Measurements from ENCODE around the gene PLEKHG2.

The PLEKHG2 gene

DNA sequence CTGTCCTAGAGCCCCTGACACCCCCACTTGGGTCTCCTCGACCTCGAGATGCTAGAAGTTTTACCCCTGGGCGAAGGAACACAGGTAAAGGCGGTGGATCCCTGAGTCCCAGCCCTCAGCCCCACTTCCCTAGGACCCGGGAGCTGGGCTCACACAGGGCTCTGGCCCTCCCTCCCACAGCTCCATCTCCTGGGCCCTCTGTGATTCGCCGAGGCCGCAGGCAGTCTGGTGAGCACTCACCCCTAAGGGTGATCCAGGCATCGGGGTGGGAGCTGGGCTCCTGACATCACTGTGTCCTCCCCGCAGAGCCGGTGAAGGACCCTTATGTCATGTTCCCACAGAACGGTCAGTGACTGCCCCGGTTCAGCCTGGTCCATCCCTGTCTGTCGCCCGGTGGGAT is 8.3 kb downstream of the PLEKHG2 start:
- H3K4me3 ChIP-seq (ENCODE audit: low read depth, low read length), result no peak overlapping the region

DNA sequence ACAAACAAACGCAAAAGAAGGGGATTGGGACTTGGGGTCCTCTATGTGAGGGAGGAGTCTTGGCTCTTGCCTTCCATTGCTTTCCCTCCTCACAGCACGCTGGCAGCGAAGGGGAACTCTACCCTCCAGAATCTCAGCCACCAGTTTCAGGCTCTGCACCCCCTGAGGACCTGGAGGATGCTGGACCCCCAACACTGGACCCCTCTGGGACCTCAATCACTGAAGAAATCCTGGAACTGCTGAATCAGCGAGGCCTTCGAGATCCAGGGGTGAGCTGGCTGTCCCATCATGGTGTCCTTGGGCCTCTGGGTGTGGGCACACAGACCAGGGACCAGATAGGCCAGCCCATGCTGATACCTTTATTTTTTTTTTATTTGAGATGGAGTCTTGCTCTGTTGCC is 9.6 kb downstream of the PLEKHG2 start:
- no peak overlapping the region for H3K4me3 ChIP-seq (ENCODE audit: low read depth, low read length)

DNA sequence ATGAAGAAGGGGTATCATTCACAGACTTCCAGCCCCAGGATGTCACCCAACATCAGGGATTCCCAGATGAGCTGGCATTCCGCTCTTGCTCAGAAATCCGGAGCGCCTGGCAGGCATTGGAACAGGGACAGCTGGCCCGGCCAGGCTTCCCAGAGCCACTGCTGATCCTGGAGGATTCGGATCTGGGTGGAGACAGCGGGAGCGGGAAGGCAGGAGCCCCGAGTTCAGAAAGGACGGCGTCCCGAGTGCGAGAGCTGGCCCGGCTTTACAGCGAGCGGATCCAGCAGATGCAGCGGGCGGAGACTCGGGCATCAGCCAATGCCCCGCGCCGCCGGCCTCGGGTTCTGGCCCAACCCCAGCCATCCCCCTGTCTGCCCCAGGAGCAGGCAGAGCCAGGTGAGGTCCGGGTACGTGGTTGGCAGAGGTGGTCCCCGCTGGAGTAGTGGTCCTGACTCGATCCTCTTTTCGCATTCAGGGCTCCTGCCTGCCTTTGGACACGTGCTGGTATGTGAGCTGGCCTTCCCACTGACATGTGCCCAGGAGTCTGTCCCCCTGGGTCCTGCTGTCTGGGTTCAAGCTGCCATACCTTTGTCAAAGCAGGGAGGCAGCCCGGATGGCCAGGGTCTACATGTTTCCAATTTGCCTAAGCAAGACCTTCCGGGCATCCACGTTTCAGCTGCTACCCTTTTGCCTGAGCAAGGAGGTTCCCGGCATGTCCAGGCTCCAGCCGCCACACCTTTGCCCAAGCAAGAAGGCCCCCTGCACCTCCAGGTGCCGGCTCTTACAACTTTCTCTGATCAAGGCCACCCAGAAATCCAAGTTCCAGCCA is 11.0 kb downstream of the PLEKHG2 start:
- H3K4me3 ChIP-seq (ENCODE audit: low read depth, low read length), result no peak overlapping the region

DNA sequence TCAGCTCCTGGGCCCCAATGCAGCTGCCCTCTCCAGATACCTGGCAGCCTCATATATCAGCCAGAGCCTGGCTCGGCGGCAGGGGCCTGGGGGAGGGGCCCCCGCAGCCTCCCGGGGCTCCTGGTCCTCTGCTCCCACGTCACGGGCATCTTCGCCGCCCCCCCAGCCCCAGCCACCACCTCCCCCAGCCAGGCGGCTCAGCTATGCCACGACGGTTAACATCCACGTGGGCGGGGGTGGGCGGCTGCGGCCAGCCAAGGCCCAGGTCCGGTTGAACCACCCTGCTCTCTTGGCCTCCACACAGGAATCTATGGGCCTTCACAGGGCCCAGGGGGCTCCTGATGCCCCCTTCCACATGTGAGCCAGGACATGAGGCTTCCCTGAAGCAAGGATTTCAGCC is 12.5 kb downstream of the PLEKHG2 start:
- H3K4me3 ChIP-seq (ENCODE audit: low read depth, low read length), result no peak overlapping the region

DNA sequence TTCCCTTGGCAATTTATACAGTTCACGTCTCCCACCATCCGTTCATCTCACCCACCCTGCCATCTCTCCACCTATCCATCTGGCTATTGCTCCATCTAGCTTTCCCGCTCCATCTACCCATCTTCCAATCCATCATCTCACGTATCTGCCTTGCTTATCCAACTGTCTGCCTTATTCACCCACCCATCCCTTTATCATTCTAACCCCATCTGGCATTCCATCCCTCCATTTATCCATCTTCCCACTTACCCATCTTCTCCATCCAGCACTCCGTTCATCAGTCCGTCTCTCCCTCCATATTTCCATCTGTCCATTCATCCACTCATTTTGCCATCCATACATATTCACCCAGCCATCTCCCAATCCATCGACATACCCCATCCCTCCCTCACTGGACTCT is 13.3 kb downstream of the PLEKHG2 start:
- no peak overlapping the region for H3K4me3 ChIP-seq (ENCODE audit: low read depth, low read length)

DNA sequence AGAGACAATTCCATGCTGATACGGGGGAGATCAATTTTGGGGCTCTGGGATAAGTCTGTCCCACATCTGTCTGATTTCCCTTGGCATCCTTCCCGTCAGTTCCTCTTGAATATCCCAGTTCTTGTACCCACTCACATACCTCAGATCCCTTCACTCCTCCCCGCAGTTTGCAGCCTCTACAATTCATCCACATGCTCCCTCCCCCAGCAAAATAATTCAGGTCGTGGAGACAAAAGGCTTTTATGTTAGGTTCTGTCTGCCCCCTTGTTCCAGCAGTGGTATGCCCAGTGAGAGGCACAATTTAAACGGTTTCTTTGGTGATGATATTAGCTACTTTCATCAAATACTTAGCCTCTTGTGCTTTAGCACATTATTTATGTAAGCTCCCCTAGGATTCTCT is 13.7 kb downstream of the PLEKHG2 start:
- H3K4me3 ChIP-seq (ENCODE audit: low read depth, low read length), result no peak overlapping the region

DNA sequence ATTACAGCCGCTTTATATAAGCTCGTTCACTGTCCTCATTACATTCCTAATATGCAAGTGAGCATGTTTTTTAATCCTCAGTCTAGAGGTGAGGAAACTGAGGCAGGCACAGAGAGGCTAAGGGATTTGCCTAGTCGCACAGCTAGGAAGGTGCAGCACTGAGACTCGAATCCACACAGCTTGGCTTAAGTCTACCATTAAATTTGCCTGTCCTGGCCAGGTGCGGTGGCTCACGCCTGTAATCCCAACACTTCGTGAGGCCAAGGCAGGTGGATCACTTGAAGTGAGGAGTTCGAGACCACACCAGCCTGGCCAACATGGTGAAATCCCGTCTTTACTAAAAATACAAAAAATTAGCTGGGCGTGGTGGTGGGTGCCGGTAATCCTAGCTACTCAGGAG is 15.2 kb downstream of the PLEKHG2 start:
- no peak overlapping the region for H3K4me3 ChIP-seq (ENCODE audit: low read depth, low read length)

DNA sequence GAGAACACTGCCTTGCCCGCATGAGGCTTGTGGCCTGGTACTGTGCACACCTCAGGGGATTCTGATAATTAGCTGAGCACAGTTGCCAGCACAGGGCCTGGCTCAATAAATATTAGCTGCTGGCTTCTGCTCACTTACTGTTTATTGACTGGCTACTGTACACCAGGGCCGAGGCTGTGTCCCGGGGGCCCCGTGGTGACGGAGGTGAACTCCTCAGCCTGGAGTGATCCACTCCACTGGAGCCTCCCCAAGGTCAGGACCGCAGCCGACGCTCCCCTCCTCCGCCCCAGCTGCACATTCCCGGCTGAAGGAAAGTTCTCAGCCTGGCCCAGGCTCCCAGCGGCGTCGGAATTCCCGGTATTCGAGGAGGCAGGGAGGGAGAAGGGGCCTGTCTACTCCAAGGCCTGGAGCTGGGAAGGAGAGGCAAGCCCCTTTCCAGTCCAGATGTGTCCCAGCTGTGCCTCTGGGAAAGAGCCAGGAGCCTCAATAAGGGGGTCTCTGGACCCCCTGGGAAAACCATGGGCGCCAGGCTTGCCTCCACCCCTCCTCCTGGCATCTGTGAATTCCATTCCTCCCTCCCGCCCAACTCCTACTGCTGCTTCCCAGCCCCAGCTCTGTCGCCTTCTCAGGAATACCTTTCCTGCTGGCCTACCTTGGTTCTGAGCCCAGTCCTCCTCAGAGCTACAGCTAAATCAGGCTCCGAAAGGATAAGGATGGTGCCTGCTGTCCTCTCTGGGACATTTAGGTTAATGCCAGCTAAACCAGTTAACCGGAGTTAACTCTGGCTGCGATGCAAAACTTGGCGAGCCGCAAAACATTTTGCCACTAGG is 16.0 kb downstream of the PLEKHG2 start:
- H3K4me3 ChIP-seq (ENCODE audit: low read depth, low read length), result no peak overlapping the region

DNA sequence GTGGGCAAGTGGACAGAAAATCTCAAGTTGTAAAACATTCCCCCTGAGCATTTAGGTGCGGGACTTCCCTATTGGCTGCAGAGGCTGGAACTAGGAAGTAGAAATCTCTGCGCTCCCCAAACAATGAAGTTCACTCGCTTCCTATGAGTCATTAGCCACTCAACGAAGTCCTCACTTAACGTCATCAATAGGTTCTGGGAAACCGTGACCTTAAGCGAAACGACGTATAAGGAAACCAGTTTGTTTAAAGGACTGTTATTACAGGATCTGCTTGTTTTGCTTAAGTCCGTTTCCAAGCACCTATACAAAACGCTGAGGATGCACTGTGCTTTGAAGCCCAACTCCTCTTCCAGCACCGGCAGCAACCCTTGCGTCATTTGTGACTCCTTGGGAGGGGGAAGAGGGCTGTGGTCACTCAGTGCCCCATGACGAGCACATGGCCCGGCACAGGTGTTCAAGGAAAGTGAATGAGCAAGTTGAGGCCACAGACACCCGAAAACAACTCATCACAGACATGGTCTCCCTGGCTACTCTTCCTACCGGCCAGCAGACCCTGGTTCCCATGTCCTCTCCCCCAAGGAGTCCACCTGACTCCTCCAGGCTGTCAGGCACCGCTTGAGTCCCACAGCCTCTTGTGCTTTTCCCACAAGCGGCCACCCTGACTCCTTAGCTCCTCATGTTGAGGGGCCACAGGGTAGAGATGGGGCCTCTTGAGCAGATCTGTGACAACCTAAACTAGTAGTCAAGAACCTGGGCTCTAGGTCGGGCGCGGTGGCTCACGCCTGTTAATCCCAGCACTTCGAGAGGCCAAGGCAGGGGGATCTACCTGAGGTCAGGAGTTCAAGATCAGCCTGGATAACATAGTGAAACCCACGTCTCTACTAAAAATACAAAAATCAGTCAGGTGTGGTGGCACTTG is 18.5 kb downstream of the PLEKHG2 start:
- H3K4me3 ChIP-seq (ENCODE audit: low read depth, low read length), result no peak overlapping the region

DNA sequence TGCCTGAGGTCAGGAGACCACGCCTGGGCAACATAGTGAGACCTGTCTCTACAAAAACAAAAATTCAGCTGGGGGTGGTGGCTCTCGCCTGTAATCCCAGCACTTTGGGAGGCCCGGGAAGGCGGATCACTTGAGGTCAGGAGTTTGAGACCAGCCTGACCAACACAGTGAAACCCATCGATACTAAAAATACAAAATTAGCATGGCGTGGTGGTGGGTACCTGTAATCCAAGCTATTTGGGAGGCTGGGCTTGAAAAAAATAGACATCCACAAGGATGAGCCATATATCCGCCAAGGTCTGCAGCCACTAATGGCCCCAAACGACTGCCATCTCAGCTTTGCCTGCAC is 20.2 kb downstream of the PLEKHG2 start:
- no peak overlapping the region for H3K4me3 ChIP-seq (ENCODE audit: low read depth, low read length)

DNA sequence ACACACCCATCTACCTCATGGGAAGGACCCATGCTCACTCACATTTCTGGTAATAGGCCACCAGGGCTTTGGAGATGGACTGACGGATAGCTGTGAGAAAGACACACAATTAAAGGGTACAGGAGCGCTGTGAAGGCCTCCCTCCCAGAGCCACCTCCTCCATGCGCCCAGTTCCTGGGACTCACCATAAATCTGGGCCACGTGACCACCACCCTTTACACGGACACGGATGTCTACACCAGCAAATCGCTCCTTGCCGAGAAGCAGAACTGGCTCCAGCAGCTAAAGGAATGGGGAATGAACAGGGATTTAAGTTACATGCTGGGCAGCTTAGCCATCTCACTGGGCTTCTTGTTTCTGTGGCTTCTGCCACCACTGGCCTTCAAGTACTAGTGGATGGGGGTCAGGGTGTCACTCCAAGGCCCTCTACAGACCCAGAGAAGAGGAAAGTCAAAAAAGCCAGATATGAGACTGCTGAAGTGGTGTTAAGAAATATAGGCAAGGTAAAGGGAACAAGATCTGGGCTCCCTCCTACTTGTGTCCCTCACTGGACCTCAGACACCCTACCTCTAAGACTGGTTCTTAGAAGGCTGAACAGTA is 21.1 kb downstream of the PLEKHG2 start:
- H3K4me3 ChIP-seq (ENCODE audit: low read depth, low read length), result no peak overlapping the region

DNA sequence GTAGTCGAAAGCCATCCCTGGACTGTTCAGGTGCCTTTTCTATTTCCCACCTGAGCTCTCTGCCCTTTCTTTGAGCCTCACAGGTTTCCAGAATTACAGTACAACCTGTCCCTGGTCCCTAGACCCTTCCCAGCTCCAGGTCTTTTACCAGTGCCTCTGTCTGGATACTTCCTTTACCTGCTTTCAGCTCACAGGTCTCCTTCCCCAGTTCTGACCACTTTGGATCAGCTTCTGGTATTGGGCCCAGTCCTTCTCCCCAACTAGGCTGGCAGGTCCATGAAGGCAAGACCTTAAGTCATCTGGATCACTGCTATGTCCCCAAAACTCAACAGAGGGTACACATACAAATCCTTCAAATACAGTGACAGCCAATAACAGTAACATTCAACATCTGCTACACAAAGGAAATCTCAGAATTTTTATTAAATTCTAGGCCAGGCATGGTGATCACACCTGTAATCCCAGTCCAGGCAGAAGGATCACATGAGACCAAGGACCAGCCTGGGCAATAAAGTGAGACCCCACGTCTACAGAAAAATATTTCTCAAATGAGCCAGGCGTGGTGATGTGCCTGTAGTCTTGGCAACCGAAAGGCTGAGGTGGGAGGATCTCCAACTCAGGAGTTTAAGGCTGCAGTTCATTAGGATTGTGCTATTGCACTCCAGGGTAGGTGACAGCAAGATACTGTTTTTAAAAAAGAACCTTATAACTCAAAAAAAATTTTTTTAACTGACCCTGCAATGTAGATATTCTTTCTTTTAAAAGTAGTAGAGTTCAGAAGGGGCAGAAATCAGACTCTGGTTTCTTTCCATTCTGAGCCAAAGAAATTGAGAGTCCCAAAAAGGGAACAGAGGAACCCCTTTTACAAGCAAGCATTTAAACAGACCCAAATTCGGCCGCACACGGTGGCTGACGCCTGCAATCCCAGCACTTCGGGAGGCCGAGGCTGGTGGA is 21.9 kb downstream of the PLEKHG2 start:
- H3K4me3 ChIP-seq (ENCODE audit: low read depth, low read length), result peak overlapping the region; percentile 97

DNA sequence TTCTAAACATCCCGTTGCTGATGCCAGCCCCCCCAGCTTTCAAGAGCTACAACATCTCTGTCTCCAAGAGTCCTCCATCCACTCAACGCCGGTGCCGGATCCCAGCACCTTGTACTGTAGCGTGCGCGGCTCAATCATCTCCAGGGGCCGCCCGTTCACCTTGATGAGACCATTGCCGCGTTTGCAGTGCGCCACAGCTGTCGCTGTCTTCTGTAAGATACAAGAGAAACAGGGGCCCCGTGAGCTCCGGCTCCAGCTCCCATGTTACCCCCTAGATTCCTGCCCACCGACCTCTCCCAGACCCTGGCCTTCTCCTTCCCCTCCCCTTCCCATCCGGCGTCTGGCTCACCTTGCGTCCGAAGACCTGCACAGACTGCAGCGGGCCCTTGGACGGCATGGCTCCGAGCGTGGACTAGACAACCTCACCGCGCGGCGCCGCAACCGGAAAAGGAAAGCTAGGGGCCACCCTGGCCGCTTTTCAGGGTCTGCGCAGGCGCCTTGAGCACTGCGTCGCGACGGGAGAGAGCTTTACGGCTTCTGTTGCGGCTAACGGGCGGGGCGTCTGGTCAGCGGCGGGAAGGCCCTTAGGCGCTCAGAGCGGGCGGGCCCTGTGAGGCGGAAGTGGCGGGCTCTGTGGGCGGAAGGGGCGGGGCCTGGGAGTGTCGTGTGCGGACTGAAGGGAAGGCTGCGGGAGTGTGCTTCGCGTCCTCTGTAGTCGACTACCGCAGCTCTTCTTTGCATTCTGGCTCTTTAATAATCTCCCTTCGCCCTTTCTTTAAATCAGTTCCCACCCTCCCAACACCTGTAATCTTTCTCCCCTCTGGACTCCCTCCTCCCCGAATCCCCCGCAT is 23.3 kb downstream of the PLEKHG2 start, which contains the start of gene RPS16:
Gene RPS16 (minus strand): TSS at position 451 of the 851 bp plus-strand sequence. CDS start 54 bp downstream, at position 397.
- peak within 1 kb of the TSS; percentile 97 for H3K4me3 ChIP-seq (ENCODE audit: low read depth, low read length)

DNA sequence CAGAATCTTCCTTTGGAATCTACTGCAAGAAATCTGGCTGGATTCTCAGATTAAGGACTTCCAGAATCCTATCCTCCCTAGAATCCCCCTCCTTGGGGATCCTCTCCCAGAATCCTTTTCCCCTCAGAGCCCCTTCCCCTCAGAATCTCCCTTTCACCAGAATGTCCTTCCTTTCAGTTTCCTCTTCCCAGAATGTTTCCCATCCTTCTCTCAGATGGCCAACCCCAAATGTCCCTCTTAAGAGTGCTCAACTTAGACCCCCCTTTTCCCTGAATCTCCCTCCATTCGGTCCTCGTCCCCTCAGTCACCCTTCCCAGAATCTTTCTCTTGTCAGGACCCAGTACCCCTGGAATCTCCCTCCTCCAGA is 23.9 kb downstream of the PLEKHG2 start:
- H3K4me3 ChIP-seq (ENCODE audit: low read depth, low read length), result peak overlapping the region; percentile 65

DNA sequence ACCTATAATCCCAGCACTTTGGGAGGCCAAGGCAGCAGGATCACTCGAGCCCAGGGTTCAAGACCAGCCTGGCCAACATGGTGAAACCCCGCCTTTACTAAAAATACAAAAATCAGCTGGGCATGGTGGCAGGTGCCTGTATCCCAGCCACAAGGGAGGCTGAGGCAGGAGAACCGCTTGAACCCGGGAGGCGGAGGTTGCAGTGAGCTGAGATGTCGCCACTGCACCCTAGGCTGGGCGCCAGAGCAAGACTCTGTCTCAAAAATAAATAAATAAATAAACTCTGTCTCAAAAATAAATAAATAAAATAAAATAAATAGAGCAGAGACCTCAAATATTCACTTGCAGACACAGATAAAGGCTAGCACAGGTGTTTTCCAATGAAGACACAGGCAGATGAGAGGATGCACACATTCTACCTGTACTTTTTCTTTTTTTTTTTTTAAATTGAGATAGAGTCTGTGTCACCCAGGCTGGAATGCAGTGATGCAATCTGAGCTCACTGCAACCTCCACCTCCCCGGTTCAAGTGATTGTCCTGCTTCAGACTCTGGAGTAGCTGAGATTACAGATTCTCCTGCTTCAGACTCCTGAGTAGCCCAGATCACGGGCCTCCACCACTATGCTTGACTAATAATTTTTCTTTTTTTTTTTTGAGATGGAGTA is 25.9 kb downstream of the PLEKHG2 start:
- H3K4me3 ChIP-seq (ENCODE audit: low read depth, low read length), result no peak overlapping the region

DNA sequence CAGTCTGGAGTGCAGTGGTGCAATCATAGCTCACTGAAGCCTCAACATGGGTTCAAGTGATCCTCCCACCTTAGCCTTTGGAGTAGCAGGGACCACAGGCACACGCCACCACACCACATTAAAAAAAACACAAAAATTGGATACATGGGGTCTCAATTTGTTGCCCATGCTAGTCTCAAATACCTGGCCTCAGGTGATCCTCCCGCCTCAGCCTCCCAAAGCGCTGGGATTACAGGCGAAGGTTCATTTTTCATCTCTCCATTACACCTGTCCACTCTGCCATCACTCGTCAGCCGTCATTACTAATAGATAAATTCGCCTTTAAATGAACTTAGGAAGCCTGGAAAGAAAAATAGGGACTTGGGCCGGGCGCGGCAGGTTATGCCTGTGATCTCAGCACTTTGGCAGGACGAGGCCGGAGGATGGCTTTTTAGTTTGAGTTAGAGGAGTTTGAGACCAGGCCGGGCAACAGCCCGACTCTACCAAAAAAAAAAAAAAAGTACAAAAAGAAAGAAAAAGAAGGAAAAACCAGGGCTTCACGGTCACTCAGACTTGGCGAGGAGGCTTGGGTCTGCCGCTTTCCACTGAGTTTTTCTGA is 32.2 kb downstream of the PLEKHG2 start:
- H3K4me3 ChIP-seq (ENCODE audit: low read depth, low read length), result peak overlapping the region; percentile 88

DNA sequence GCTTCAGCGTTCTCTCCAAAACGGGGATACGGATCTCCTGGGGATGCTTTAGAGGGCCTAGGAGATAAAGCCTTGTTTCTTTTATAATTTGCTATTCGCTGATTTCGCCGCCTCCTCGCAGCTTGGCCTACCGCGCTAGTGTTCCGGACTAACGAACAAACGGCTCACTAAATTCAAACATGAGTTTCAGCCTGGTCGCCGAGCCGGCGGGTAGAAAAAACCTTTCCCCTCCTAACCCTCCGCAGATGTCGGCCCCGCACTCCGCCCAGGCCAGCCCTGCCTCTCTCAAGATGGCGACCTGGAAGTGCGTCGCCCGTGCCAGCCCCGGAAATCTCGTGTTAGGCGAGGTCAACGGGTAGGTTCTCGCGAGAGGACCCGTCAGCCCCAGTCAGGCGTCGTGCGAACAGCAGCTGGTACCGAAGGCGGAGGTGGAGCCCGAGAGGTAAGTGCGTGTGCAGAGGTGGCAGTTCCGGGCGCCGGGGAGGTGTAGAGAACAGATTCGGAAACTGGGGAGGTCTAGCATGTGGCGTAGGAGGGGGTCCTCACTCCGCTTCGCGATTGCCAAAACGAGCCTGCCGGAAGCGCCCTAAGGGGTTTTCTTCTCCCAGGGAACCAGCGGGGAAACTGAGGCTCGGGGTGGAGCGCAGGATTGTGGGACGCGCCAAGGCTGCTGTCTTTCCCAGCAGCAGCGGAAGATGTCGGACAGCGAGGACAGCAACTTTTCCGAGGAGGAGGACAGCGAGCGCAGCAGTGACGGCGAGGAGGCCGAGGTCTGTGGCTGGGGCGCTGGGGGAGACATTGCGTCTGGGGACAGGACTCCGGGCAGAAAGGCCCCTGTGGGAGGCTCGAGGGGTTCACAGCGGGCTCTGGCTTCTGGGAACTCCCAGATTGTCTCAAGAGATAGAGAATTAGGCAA is 33.0 kb downstream of the PLEKHG2 start, which contains the start of gene SUPT5H:
Gene SUPT5H (plus strand): TSS at position 387 of the 916 bp plus-strand sequence. CDS start 309 bp downstream, at position 696.
- peak within 1 kb of the TSS; percentile 88 for H3K4me3 ChIP-seq (ENCODE audit: low read depth, low read length)
